Heart left ventricle (tissue), 16 donors: ENCODE results near the gene LYG1. TPM values are rescaled to one million over a fixed set of nuclear protein-coding genes. Genes with fewer than 3 reads are reported as not detected.

Experiments used
- ATAC-seq, 4 donors: fragments of 200-7000 bp; cut with Tn5 transposase; one replicate each; pipeline ENCODE4 v1.9.1; 2020 to 2022; ENCODE audit warnings: moderate library complexity in 4 of 4, mild to moderate bottlenecking in 3 of 4, moderate number of reproducible peaks in 1 of 4
- DNase-seq, 5 donors: peaks; one replicate each; pipeline ENCODE4 v3.0.0-alpha.2; 2020
- H3K27ac ChIP-seq, 12 donors: fragments of 200-600 bp; sonication (generic) in 4 of 12; one replicate each; pipeline versions ENCODE4 v1.5.0 to v1.8.0; 2016 to 2022; ENCODE audit warnings: mild to moderate bottlenecking in 2 of 12
- H3K27me3 ChIP-seq, 9 donors: fragments of 200-600 bp; sonication (generic) in 2 of 9; one replicate each; pipeline versions ENCODE4 v1.5.1 to v1.8.0; 2016 to 2022; ENCODE audit warnings: mild to moderate bottlenecking in 3 of 9
- H3K36me3 ChIP-seq, 9 donors: fragments of 200-600 bp; sonication (generic) in 2 of 9; one replicate each; pipeline versions ENCODE4 v1.5.0 to v1.8.0; 2018 to 2022; ENCODE audit warnings: mild to moderate bottlenecking in 2 of 9
- H3K4me1 ChIP-seq, 12 donors: fragments of 200-600 bp; sonication (generic) in 4 of 12; one replicate each; pipeline versions ENCODE4 v1.5.0 to v1.8.0; 2016 to 2022; ENCODE audit warnings: mild to moderate bottlenecking in 3 of 12
- H3K4me3 ChIP-seq, 12 donors: fragments of 200-600 bp; sonication (generic) in 4 of 12; one replicate each; pipeline versions ENCODE4 v1.5.0 to v1.8.0; 2017 to 2022; ENCODE audit warnings: mild to moderate bottlenecking in 9 of 12, moderate library complexity in 4 of 12
- H3K9me3 ChIP-seq, 12 donors: fragments of 200-600 bp; sonication (generic) in 4 of 12; one replicate each; pipeline versions ENCODE4 v1.5.0 to v1.8.0; 2016 to 2022; ENCODE audit warnings: mild to moderate bottlenecking in 1 of 12
- POLR2A ChIP-seq, 2 donors: fragments of 450-650 bp; IDR thresholded peaks; one replicate each; pipeline ENCODE4 v1.6.1; 2017; ENCODE audit warnings: antibody characterized with exemption in 2 of 2, mild to moderate bottlenecking in 2 of 2, moderate library complexity in 2 of 2
- WGBS, 4 donors: extraction: QIAGEN DNeasy Blood & Tissue Kit in 2 of 4; methylation state at CpG; one replicate each; pipeline versions ENCODE4 v1.1.5 to v1.1.7; 2013 to 2018; 5-methylcytosine and 5-hydroxymethylcytosine counted together
- intact Hi-C, 10 donors: fragments of 100-400 bp; cut with DNase I; formaldehyde crosslinking; loops; one replicate each; pipeline versions ENCODE4 v1.11.1 to v1.14.2; 2022
- polyA plus RNA-seq, 2 donors: library from polyadenylated mRNA; stranded (reverse); fragments of 200-250 nt; gene quantifications; one replicate each; pipeline ENCODE4 v1.2.3, GENCODE V29; 2013
- total RNA-seq, 9 donors: library from RNA; depleted of rRNA in 2 of 9; stranded (reverse); fragments of >200 nt in 2 of 9; fragmentation: NEBNext Ultra II Directional in 3 of 9; extraction: Animal tissue kit (Norgen Biotek cat#: 25700) in 3 of 9; gene quantifications; one replicate each; pipeline versions ENCODE4 v1.1.0 to v1.2.4, GENCODE V29; 2016 to 2023
- TF ChIP-seq, protein P1 (sequence below), 12 donors: fragments of 200-600 bp; sonication (generic) in 4 of 12; IDR thresholded peaks; one replicate each; pipeline versions ENCODE4 v1.5.0 to v1.8.0; 2018 to 2022; ENCODE audit warnings: antibody characterized with exemption in 12 of 12, mild to moderate bottlenecking in 5 of 12
- donor health status: ischemic (EF 13 %, LVEDD 7.1; RV severe dilation, severe dysfunction).
- donor health status: healthy with polysubstance abuse.
- donor health status: DM: no; HTN: yes; CAD: no.
- donor health status: DM: no; HTN: no; CAD: no.
- donor health status: ischemic (EF 25% LVEDD 6.9; RV normal size, moderate dysfunction).
- donor health status: ischemic (EF 25% LVEDD 5.7; RV mildly dilated, moderate dysfunction).
- donor health status: healthy.
- donor health status: DM: yes; HTN: yes; CAD: no.
- donor health status: ischemic (EF 35%, LVEDD 5.7; RV mildly dilated, moderate dysfunction).
- donor health status: nonischemic (EF 11% LVEDD 7.7; RV severe dilation, severe dysfunction).
- donor health status: DM: yes; HTN: yes; CAD: no.
- donor health status: PGD.
- donor health status: ischemic (EF 29% LVEDD 5.4; RV normal size, mild dysfunction).
- donor health status: nonischemic (EF 23%, LVEDD 6.1; RV moderate dilation, normal function).

The LYG1 gene
- total and polyA plus RNA-seq, 11 donors, result 0.29 to 1.2 (median 0.57) TPM; not detected in 3

DNA sequence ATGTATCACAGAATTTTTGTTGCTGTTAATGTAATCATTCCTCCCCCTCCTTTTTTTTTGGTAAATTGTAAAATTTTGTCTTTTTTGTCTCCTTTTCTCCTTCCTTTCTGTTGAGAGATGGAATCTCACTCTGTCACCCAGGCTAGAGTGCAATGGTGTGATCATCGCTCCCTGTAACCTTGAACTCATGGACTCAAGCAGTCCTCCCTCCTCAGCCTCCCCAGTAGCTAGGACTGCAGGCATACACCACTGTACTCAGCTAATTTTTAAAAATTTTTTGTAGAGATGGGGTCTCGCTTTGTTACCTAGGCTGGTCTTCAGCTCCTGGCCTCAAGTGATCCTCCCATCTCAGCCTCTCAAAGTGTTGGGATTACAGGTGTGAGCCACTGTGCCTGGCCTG lies 41.5 kb upstream of the LYG1 start:
- WGBS, 4 donors, result 97 to 100% (median 99%) methylated on average over 2 of the region's 2 CpGs
- no peak for DNase-seq

DNA sequence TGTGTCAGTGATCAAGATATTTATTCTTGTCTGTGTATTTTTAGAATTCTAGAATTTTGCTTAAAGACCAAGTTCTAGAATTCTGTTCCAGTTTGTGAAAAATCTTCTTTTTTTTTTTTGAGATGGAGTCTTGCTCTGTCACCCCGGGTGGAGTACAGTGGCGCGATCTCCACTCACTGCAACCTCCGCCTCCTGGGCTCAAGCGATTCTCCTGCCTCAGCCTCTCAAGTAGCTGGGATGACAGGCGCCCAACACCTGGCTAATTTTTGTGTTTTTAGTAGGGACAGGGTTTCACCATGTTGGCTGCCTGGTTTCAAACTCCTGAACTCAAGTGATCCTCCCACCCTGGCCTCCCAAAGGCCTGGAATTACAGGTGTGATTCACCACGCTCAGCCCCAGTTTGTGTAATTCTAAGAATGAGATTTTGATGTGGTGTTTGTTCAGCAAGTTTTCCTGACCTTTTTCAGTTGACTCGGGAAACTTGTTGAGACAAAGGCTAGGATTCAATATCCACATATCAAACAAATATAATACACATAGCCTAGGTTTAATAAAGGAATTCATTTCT lies 39.8 kb upstream of the LYG1 start:
- TF ChIP-seq, protein P1, sequence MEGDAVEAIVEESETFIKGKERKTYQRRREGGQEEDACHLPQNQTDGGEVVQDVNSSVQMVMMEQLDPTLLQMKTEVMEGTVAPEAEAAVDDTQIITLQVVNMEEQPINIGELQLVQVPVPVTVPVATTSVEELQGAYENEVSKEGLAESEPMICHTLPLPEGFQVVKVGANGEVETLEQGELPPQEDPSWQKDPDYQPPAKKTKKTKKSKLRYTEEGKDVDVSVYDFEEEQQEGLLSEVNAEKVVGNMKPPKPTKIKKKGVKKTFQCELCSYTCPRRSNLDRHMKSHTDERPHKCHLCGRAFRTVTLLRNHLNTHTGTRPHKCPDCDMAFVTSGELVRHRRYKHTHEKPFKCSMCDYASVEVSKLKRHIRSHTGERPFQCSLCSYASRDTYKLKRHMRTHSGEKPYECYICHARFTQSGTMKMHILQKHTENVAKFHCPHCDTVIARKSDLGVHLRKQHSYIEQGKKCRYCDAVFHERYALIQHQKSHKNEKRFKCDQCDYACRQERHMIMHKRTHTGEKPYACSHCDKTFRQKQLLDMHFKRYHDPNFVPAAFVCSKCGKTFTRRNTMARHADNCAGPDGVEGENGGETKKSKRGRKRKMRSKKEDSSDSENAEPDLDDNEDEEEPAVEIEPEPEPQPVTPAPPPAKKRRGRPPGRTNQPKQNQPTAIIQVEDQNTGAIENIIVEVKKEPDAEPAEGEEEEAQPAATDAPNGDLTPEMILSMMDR (IDR thresholded peaks at IDR 0.05), result no peak
- TF ChIP-seq POLR2A (IDR thresholded peaks at IDR 0.05), result no peak
- H3K9me3 ChIP-seq, result no peaks in the 10 kb centered on the region
- ATAC-seq, result no peak
- H3K27me3 ChIP-seq, result no peaks in the 10 kb centered on the region
- no peaks in the 10 kb centered on the region for H3K36me3 ChIP-seq
- 83 to 89% (median 89%) methylated on average over 8 of the region's 8 CpGs for WGBS, 4 donors
- peaks cover 0 to 37% (median 18%) of the 10 kb centered on the region in 12 donors for H3K4me1 ChIP-seq
- no peak for DNase-seq
- intact Hi-C loops, result no loop called here
- no peak overlapping the region for H3K4me3 ChIP-seq
- no peak overlapping the region for H3K27ac ChIP-seq

More for the DNA sequence above, 41.5 kb upstream of the LYG1 start:
- Histone ChIP-seq H3K4me3 (no peak overlapping the region), H3K27ac (no peak overlapping the region), H3K4me1 (peaks cover 0 to 36% (median 17%) of the 10 kb centered on the region in 12 donors), H3K36me3 (no peaks in the 10 kb centered on the region), H3K9me3 (no peaks in the 10 kb centered on the region), H3K27me3 (no peaks in the 10 kb centered on the region)
- no peak for TF ChIP-seq POLR2A (IDR thresholded peaks at IDR 0.05)
- no peak for ATAC-seq
- intact Hi-C loops, result no loop called here

DNA sequence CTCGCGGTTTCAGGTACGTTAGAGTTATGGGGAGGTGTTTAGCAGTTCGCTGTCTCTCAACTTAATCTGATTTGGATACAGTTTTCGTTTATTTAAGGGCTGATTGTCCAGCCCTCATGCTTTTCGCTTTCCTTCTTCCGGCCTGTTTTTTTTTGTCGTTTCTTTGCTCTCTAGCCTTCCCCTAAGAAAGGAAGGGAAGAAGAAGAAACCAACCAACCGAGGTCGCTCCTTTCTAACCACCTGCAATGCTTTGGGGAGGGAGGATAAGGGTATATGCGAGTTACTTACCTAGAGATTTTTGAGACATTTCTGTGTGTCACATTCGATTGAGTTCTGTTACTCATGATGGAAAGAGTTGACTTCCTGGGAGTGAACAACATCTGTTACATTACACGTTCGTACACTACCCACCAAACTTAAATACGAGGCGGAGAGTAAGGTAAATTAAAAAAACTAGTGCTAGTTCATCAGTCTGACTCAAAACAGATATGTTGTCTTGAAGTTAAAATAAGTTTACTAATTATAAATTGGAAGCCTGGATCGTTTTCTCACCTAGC lies 37.1 kb upstream of the LYG1 start:
- DNase-seq, result no peak
- peak overlapping the region; percentile 48 to 96 (median 82) for H3K4me3 ChIP-seq
- no peaks in the 10 kb centered on the region for H3K27me3 ChIP-seq
- H3K9me3 ChIP-seq, result no peaks in the 10 kb centered on the region
- intact Hi-C loops, result loop anchor here in 9 of 10 donors (5.0 to 10.0 kb wide), 6 partner anchors 64 to 183 kb away; partner anchors contain the start of genes MITD1 (in 5 of the 9), MRPL30 (in 5 of the 9), LIPT1 (in 2 of the 9) and TSGA10 (in 2 of the 9)
- peak overlapping the region in 11 of 12 donors; percentile 84 to 97 (median 93) for H3K27ac ChIP-seq
- WGBS, 4 donors, result 3 to 5% (median 4%) methylated on average over 17 of the region's 17 CpGs
- ATAC-seq, result no peak
- no peak for TF ChIP-seq POLR2A (IDR thresholded peaks at IDR 0.05)
- TF ChIP-seq, protein P1 (IDR thresholded peaks at IDR 0.05), result no peak
- H3K36me3 ChIP-seq, result peaks cover 0 to 8% (median under 1%) of the 10 kb centered on the region in 9 donors
- peaks cover 3 to 61% (median 36%) of the 10 kb centered on the region in 12 donors for H3K4me1 ChIP-seq

DNA sequence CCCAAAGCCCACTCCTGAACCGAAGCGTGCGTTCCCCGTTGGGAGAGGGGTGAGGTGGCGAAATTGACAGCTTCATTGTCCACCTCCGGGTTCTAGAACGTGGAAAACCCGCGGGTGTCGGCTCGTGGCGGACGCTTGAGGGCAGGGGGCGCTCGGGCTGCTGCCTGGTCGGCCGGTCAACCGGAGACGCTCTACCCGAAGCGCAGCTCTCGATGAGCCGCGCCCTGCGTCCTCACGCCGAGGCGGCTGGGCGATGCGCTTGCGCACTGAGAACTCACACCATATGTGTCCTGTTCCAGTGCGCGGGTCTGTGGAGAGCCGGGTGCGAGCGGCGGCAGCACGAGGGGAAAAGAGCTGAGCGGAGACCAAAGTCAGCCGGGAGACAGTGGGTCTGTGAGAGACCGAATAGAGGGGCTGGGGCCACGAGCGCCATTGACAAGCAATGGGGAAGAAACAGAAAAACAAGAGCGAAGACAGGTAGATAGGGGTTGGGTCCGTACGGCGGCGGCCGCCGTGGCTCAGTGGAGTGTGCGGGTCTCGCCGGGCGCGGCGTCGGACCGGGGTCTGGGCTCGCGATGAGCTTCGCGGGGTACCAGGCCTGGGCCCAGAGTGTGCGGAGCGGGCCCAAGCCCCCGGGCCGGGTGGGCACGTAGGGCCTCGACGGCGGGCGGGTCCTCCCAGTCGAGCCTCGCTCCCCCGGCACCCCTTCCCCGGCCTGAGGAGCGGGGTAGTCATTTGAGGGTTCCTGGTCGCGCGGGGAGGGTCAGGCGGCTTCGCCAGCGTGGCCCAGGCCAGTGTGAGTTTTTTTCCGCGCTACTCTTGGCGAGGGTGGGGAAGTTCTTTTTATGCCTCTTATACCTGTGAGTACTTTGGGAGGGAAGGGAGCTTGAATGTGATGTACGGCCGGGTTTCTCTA lies 36.4 kb upstream of the LYG1 start, which contains the start of gene EIF5B:
Gene EIF5B, plus strand, starts transcription at position 277 of the 916 bp plus-strand sequence. Its CDS starts 166 bp downstream, at position 443.
- peak; percentile 89 to 94 (median 92) for ATAC-seq
- Histone ChIP-seq H3K27ac (peak within 1 kb of the TSS; percentile 76 to 97 (median 92)), H3K27me3 (no peaks in the 10 kb centered on the region), H3K9me3 (no peaks in the 10 kb centered on the region), H3K36me3 (peaks cover 0 to 15% (median 8%) of the 10 kb centered on the region in 9 donors), H3K4me1 (peaks cover 3 to 61% (median 36%) of the 10 kb centered on the region in 12 donors), H3K4me3 (peak within 1 kb of the TSS; percentile 48 to 96 (median 82))
- peak; percentile 96 to 99 (median 98) for DNase-seq
- peak in 1 of 2 donors; percentile 59 for TF ChIP-seq POLR2A (IDR thresholded peaks at IDR 0.05)
- TF ChIP-seq, protein P1 (IDR thresholded peaks at IDR 0.05), result peak; percentile 36 to 95 (median 74)
- intact Hi-C loops, result loop anchor here (1.0 to 10.0 kb wide), 9 partner anchors 65 to 183 kb away; partner anchors contain the start of genes REV1 (in 8 of the 10), MITD1 (in 6 of the 10), MRPL30 (in 6 of the 10) and LIPT1 (in 2 of the 10)
- 0% methylated on average over 60 to 87 of the region's 87 CpGs for WGBS, 4 donors
